ENCODE results near the gene LRRN2. TPM values are rescaled to one million over a fixed set of nuclear protein-coding genes. Genes with fewer than 3 reads are reported as not detected.

Gene LRRN2
- polyA plus RNA-seq, 1 of the 3 experiments (the other 2 are of a cell fraction), result not detected

DNA sequence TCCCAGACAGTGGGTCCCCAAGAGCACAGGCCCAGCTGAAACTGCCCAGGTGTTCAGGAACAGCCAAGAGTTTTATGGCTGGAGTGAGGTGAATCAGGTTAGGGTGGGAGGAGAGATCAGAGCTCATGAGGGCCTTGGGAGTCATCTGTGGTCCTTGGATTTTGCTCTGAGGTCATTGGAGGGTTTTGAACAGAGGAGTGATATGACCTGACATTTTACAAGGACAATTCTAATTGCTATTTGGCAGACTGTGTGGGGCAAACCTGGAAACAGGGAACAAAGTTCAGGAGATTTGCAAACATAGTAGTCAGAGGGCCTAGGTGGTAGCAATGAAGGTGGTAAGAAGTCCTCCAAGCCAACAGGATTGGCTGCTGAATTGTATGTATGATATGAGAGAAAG lies 31.1 kb upstream of the LRRN2 start:
- TF ChIP-seq NRF1 (IDR thresholded peaks at IDR 0.05; ENCODE audit: low read depth, low read length) (no peak), NFIC (IDR thresholded peaks at IDR 0.05; ENCODE audit: borderline replicate concordance) (no peak), TAF1 (IDR thresholded peaks at IDR 0.05; ENCODE audit: borderline replicate concordance, low read depth, low read length) (no peak), SIN3A (IDR thresholded peaks at IDR 0.05; ENCODE audit: borderline replicate concordance, low read depth, low read length) (no peak), GATA2 (CRISPR knock-in tag; IDR thresholded peaks at IDR 0.05) (no peak), RCOR1 (IDR thresholded peaks at IDR 0.05; ENCODE audit: low read length) (no peak), FOSL2 (IDR thresholded peaks at IDR 0.05; ENCODE audit: borderline replicate concordance, low read depth) (no peak), RAD21 (IDR thresholded peaks at IDR 0.05; ENCODE audit: low read length) (no peak), EZH2phosphoT487 (IDR thresholded peaks at IDR 0.05; ENCODE audit: borderline replicate concordance, low read depth) (no peak), YY1 (IDR thresholded peaks at IDR 0.05; ENCODE audit: low read depth) (no peak), MXI1 (IDR thresholded peaks at IDR 0.05; ENCODE audit: low read depth, low read length) (no peak), FOXJ3 (CRISPR knock-in tag; IDR thresholded peaks at IDR 0.05) (no peak), TCF12 (IDR thresholded peaks at IDR 0.05) (no peak)
- TF ChIP-seq, protein P1, sequence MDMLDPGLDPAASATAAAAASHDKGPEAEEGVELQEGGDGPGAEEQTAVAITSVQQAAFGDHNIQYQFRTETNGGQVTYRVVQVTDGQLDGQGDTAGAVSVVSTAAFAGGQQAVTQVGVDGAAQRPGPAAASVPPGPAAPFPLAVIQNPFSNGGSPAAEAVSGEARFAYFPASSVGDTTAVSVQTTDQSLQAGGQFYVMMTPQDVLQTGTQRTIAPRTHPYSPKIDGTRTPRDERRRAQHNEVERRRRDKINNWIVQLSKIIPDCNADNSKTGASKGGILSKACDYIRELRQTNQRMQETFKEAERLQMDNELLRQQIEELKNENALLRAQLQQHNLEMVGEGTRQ (IDR thresholded peaks at IDR 0.05; ENCODE audit: borderline replicate concordance, low read depth, low read length), result no peak
- TF ChIP-seq, protein P2, sequence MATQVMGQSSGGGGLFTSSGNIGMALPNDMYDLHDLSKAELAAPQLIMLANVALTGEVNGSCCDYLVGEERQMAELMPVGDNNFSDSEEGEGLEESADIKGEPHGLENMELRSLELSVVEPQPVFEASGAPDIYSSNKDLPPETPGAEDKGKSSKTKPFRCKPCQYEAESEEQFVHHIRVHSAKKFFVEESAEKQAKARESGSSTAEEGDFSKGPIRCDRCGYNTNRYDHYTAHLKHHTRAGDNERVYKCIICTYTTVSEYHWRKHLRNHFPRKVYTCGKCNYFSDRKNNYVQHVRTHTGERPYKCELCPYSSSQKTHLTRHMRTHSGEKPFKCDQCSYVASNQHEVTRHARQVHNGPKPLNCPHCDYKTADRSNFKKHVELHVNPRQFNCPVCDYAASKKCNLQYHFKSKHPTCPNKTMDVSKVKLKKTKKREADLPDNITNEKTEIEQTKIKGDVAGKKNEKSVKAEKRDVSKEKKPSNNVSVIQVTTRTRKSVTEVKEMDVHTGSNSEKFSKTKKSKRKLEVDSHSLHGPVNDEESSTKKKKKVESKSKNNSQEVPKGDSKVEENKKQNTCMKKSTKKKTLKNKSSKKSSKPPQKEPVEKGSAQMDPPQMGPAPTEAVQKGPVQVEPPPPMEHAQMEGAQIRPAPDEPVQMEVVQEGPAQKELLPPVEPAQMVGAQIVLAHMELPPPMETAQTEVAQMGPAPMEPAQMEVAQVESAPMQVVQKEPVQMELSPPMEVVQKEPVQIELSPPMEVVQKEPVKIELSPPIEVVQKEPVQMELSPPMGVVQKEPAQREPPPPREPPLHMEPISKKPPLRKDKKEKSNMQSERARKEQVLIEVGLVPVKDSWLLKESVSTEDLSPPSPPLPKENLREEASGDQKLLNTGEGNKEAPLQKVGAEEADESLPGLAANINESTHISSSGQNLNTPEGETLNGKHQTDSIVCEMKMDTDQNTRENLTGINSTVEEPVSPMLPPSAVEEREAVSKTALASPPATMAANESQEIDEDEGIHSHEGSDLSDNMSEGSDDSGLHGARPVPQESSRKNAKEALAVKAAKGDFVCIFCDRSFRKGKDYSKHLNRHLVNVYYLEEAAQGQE (IDR thresholded peaks at IDR 0.05; ENCODE audit: low read depth, low read length), result no peak
- TF ChIP-seq, protein P3, sequence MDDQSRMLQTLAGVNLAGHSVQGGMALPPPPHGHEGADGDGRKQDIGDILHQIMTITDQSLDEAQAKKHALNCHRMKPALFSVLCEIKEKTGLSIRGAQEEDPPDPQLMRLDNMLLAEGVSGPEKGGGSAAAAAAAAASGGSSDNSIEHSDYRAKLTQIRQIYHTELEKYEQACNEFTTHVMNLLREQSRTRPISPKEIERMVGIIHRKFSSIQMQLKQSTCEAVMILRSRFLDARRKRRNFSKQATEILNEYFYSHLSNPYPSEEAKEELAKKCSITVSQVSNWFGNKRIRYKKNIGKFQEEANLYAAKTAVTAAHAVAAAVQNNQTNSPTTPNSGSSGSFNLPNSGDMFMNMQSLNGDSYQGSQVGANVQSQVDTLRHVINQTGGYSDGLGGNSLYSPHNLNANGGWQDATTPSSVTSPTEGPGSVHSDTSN (IDR thresholded peaks at IDR 0.05), result no peak
- TF ChIP-seq, protein P4, sequence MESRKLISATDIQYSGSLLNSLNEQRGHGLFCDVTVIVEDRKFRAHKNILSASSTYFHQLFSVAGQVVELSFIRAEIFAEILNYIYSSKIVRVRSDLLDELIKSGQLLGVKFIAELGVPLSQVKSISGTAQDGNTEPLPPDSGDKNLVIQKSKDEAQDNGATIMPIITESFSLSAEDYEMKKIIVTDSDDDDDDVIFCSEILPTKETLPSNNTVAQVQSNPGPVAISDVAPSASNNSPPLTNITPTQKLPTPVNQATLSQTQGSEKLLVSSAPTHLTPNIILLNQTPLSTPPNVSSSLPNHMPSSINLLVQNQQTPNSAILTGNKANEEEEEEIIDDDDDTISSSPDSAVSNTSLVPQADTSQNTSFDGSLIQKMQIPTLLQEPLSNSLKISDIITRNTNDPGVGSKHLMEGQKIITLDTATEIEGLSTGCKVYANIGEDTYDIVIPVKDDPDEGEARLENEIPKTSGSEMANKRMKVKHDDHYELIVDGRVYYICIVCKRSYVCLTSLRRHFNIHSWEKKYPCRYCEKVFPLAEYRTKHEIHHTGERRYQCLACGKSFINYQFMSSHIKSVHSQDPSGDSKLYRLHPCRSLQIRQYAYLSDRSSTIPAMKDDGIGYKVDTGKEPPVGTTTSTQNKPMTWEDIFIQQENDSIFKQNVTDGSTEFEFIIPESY (IDR thresholded peaks at IDR 0.05; ENCODE audit: borderline replicate concordance, low read depth), result no peak
- Histone ChIP-seq H3F3A (replicated peaks; ENCODE audit: insufficient read depth) (no peaks in the 10 kb centered on the region), H3K27me3 (ENCODE audit: insufficient read depth) (peaks cover 12% of the 10 kb centered on the region; the same call in 1 of the 2 replicates), H3K79me2 (ENCODE audit: insufficient read depth) (no peaks in the 10 kb centered on the region), H3K4me1 (ENCODE audit: control insufficient read depth in 1 of 2, insufficient read depth in 2 of 2, low read depth in 1 of 2, low read length in 1 of 2) (peaks cover 0 to 11% of the 10 kb centered on the region in 2 experiments; a peak in 1 of 4 replicates), H3K4me2 (no peak overlapping the region), H3K9me2 (no peaks in the 10 kb centered on the region), H4K20me1 (ENCODE audit: insufficient read depth) (no peaks in the 10 kb centered on the region), H3K9ac (no peak overlapping the region), H3K36me3 (replicated peaks in 1 of 2; ENCODE audit: control insufficient read depth in 1 of 2, insufficient read depth in 2 of 2, low read length in 1 of 2) (no peaks in the 10 kb centered on the region), H3K9me3 (no peaks in the 10 kb centered on the region), H3K4me3 (ENCODE audit: low read depth in 2 of 2, low read length in 1 of 2) (no peak overlapping the region), H2AFZ (ENCODE audit: low read depth) (no peak overlapping the region), H3K27ac (ENCODE audit: low read depth in 2 of 2, low read length in 1 of 2) (no peak overlapping the region)
- POLR2A ChIA-PET, result no interaction called here
- CTCF ChIA-PET, result interaction anchor here (0.7 to 3.1 kb wide), 3 partner anchors 30 to 90 kb away, joined by 3 to 11 read pairs (median 4); no protein-coding TSS in a partner anchor
- DNase-seq, result no peak
